Measurements from ENCODE around the gene CCSER1. TPM values are rescaled to one million over a fixed set of nuclear protein-coding genes. Genes with fewer than 3 reads are reported as not detected.

CCSER1 gene
- polyA plus RNA-seq, 3 donors, result 0.09 to 0.75 (median 0.13) TPM

- no peaks in the 10 kb centered on the region for H3K79me2 ChIP-seq (ENCODE audit: insufficient read depth, low read length)
- no peaks in the 10 kb centered on the region for H3K9me3 ChIP-seq (replicated peaks in 1 of 2; ENCODE audit: control insufficient read depth in 1 of 2, insufficient read depth in 1 of 2, low read length in 2 of 2)
- no peak overlapping the region for H3K4me3 ChIP-seq (replicated peaks in 1 of 3; ENCODE audit: low read depth in 2 of 3, low read length in 3 of 3)
- no peak overlapping the region for H3K4me2 ChIP-seq (replicated peaks; ENCODE audit: extremely low read depth, low read length, poor library complexity, severe bottlenecking)
- intact Hi-C loops (cut with micrococcal nuclease), result no loop called here
- H3K36me3 ChIP-seq (replicated peaks in 1 of 2; ENCODE audit: control insufficient read depth in 1 of 2, insufficient read depth in 2 of 2, low read length in 2 of 2), result no peaks in the 10 kb centered on the region
- Mint-ChIP-seq H3K36me3 (no peaks in the 10 kb centered on the region), H3K27ac (no peak overlapping the region), H3K27me3 (ENCODE audit: low read depth in 3 of 3) (no peaks in the 10 kb centered on the region), H3K9me3 (peaks cover 0 to 5% (median 2%) of the 10 kb centered on the region in 7 donors), H3K4me3 (no peak overlapping the region), H3K4me1 (no peaks in the 10 kb centered on the region)
- no CpG with 5 or more reads among the region's 2 CpGs for WGBS (ENCODE audit: insufficient coverage)
- no peaks in the 10 kb centered on the region for H3K27me3 ChIP-seq (ENCODE audit: control insufficient read depth in 2 of 2, insufficient read depth in 2 of 2, low read length in 2 of 2)
- no peak overlapping the region for H3K9ac ChIP-seq (ENCODE audit: insufficient read depth, low read length, poor library complexity, severe bottlenecking)
- no peaks in the 10 kb centered on the region for H4K20me1 ChIP-seq (ENCODE audit: insufficient read depth, low read length)
- no peak for TF ChIP-seq CTCF (IDR thresholded peaks at IDR 0.05)
- DNase-seq, result no peak
- no peak overlapping the region for H2AFZ ChIP-seq (ENCODE audit: insufficient read depth, low read depth, low read length, poor library complexity, severe bottlenecking)
- H3K27ac ChIP-seq (ENCODE audit: low read depth in 1 of 2, low read length in 2 of 2), result no peak overlapping the region
- H3K4me1 ChIP-seq (ENCODE audit: control insufficient read depth in 1 of 2, insufficient read depth in 2 of 2, low read length in 2 of 2), result no peaks in the 10 kb centered on the region
Measured at GRCh38 chr4:90982813-90983212, 855.6 kb downstream of the CCSER1 start.

GRCh38 chr4:90990284-90990683 lies 863.1 kb downstream of the CCSER1 start:
- H3K4me3 ChIP-seq (replicated peaks in 1 of 3; ENCODE audit: low read depth in 2 of 3, low read length in 3 of 3), result no peak overlapping the region
- no peak overlapping the region for H3K4me2 ChIP-seq (replicated peaks; ENCODE audit: extremely low read depth, low read length, poor library complexity, severe bottlenecking)
- no peak overlapping the region for H2AFZ ChIP-seq (ENCODE audit: insufficient read depth, low read depth, low read length, poor library complexity, severe bottlenecking)
- H3K4me1 ChIP-seq (ENCODE audit: control insufficient read depth in 1 of 2, insufficient read depth in 2 of 2, low read length in 2 of 2), result no peaks in the 10 kb centered on the region
- H3K27ac ChIP-seq (ENCODE audit: low read depth in 1 of 2, low read length in 2 of 2), result no peak overlapping the region
- 67% methylated on average over 1 of the region's 2 CpGs for WGBS (ENCODE audit: insufficient coverage)
- no peaks in the 10 kb centered on the region for H3K79me2 ChIP-seq (ENCODE audit: insufficient read depth, low read length)
- no peaks in the 10 kb centered on the region for H4K20me1 ChIP-seq (ENCODE audit: insufficient read depth, low read length)
- no peaks in the 10 kb centered on the region for H3K36me3 Mint-ChIP-seq
- no peak overlapping the region for H3K9ac ChIP-seq (ENCODE audit: insufficient read depth, low read length, poor library complexity, severe bottlenecking)
- DNase-seq, result no peak
- H3K36me3 ChIP-seq (replicated peaks in 1 of 2; ENCODE audit: control insufficient read depth in 1 of 2, insufficient read depth in 2 of 2, low read length in 2 of 2), result no peaks in the 10 kb centered on the region
- no peak for TF ChIP-seq CTCF (IDR thresholded peaks at IDR 0.05)
- no peak overlapping the region for H3K4me3 Mint-ChIP-seq
- H3K27ac Mint-ChIP-seq, result no peak overlapping the region
- intact Hi-C loops (cut with micrococcal nuclease), result no loop called here
- no peaks in the 10 kb centered on the region for H3K27me3 ChIP-seq (ENCODE audit: control insufficient read depth in 2 of 2, insufficient read depth in 2 of 2, low read length in 2 of 2)
- no peaks in the 10 kb centered on the region for H3K27me3 Mint-ChIP-seq (ENCODE audit: low read depth in 3 of 3)
- H3K9me3 Mint-ChIP-seq, result peaks cover 0 to 4% (median 2%) of the 10 kb centered on the region in 7 donors
- H3K4me1 Mint-ChIP-seq, result no peaks in the 10 kb centered on the region
- no peaks in the 10 kb centered on the region for H3K9me3 ChIP-seq (replicated peaks in 1 of 2; ENCODE audit: control insufficient read depth in 1 of 2, insufficient read depth in 1 of 2, low read length in 2 of 2)

Data from CD14-positive monocyte (primary cell).